MCF 10A (cell line): Measurements from ENCODE around the gene SLC7A6. TPM values are rescaled to one million over a fixed set of nuclear protein-coding genes. Genes with fewer than 3 reads are reported as not detected.

Experiments used
- BruUV-seq: library from RNA; stranded (reverse); fragments of 400-500 nt; replicated peaks from 2 replicates; lab custom pipeline; 2021; lab: Mats Ljungman, UMichigan
- CTCF ChIA-PET: fragments of 300-600 bp; sonication (Branson Sonifier 250); formaldehyde crosslinking; extraction: SDS; loops from one replicate; lab custom pipeline; 2021; ENCODE audit warnings: antibody characterized with exemption, inconsistent platforms; lab: Yijun Ruan, JAX
- POLR2A ChIA-PET: fragments of 300-600, 350-650 bp; sonication (Branson Sonifier 250); formaldehyde crosslinking; extraction: SDS; loops from one replicate; lab custom pipeline; 2020; ENCODE audit warnings: antibody characterized with exemption, inconsistent platforms; lab: Yijun Ruan, JAX
- DNase-seq: peaks from one replicate; pipeline ENCODE4 v3.0.0-alpha.2; 2018; ENCODE audit not compliant: unreplicated experiment
- H3K27ac Mint-ChIP-seq: one replicate; pipeline ENCODE4 v1.8.0; 2022; ENCODE audit warnings: mild to moderate bottlenecking, low read depth, mixed read lengths; ENCODE audit not compliant: unreplicated experiment
- H3K27me3 Mint-ChIP-seq: one replicate; pipeline ENCODE4 v1.8.0; 2022; ENCODE audit warnings: mixed read lengths; ENCODE audit not compliant: insufficient read depth, unreplicated experiment
- H3K36me3 Mint-ChIP-seq: one replicate; pipeline ENCODE4 v1.8.0; 2022; ENCODE audit warnings: mild to moderate bottlenecking, moderate library complexity, mixed read lengths; ENCODE audit not compliant: insufficient read depth, unreplicated experiment
- H3K4me1 Mint-ChIP-seq: one replicate; pipeline ENCODE4 v1.8.0; 2022; ENCODE audit warnings: mixed read lengths; ENCODE audit not compliant: insufficient read depth, unreplicated experiment
- H3K4me3 Mint-ChIP-seq: one replicate; pipeline ENCODE4 v1.8.0; 2022; ENCODE audit warnings: mild to moderate bottlenecking, moderate library complexity, mixed read lengths; ENCODE audit not compliant: unreplicated experiment
- H3K9me3 Mint-ChIP-seq: one replicate; pipeline ENCODE4 v1.8.0; 2022; ENCODE audit warnings: mixed read lengths; ENCODE audit not compliant: unreplicated experiment
- intact Hi-C: fragments of 100-400 bp; cut with micrococcal nuclease; formaldehyde crosslinking; loops from 2 replicates; pipeline ENCODE4 v1.14.1; 2022
- total RNA-seq: library from RNA; stranded (reverse); gene quantifications from 2 replicates; pipeline ENCODE4 v1.2.3, GENCODE V29; 2022
- TF ChIP-seq, protein P1 (sequence below): fragments of 200-600 bp; IDR thresholded peaks from one replicate; pipeline ENCODE4 v1.8.0; 2022; ENCODE audit warnings: antibody characterized with exemption, mild to moderate bottlenecking; ENCODE audit not compliant: unreplicated experiment

The SLC7A6 gene
- total RNA-seq, 1 experiment from 2014 or later = 61.0 TPM

DNA sequence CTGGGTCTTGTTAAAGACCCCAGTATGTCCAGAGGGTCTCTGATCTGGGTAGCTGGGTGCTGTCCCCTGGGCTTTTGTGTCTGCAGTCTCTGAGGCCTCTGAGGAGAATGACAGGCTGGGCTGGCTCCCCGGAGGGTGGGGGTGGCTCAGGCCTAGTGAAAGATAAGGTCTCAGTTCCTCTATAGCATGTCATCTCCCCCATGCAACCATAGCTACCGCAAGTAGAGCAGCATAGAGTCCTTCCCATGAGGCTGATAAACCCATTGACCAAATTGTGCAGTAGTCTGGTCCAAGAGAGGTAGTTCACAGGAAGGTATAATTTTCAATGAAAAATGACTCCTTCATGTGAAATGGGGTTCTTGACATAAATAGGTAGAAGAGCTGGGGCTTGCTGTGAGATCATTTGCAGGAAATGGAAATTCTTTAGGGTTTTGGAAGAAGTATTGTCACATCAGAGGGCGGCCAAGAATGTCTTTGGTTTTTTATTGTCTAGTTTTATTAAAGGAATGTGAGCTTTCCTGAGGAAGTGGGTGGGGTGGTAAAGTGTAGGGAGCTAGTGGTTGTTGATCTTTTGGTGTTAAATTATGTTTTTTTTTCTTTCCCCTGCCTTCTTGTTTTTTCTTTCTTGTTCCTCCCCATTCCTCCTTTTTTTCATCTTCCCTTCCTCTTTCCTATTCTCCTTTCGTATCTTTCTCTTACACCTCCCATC, 25.4 kb downstream of the SLC7A6 start:
- Mint-ChIP-seq H3K4me1 (peaks cover 23% of the 10 kb centered on the region), H3K9me3 (no peaks in the 10 kb centered on the region), H3K4me3 (no peak overlapping the region), H3K36me3 (peaks cover 81% of the 10 kb centered on the region), H3K27me3 (no peaks in the 10 kb centered on the region), H3K27ac (no peak overlapping the region)
- intact Hi-C loops = no loop called here
- ChIA-PET CTCF (interaction anchor here (0.5 to 3.1 kb wide), 7 partner anchors 9 to 239 kb away, joined by 3 to 23 read pairs (median 4); partner anchors contain the start of genes PRMT7 and SLC7A6OS), POLR2A (interaction anchor here (1.2 to 4.1 kb wide), 3 partner anchors 10 to 21 kb away, joined by 5 to 29 read pairs (median 5); partner anchors contain the start of genes PRMT7 and SLC7A6OS)
- DNase-seq = no peak
- no TSS peak for BruUV-seq
- TF ChIP-seq, protein P1, sequence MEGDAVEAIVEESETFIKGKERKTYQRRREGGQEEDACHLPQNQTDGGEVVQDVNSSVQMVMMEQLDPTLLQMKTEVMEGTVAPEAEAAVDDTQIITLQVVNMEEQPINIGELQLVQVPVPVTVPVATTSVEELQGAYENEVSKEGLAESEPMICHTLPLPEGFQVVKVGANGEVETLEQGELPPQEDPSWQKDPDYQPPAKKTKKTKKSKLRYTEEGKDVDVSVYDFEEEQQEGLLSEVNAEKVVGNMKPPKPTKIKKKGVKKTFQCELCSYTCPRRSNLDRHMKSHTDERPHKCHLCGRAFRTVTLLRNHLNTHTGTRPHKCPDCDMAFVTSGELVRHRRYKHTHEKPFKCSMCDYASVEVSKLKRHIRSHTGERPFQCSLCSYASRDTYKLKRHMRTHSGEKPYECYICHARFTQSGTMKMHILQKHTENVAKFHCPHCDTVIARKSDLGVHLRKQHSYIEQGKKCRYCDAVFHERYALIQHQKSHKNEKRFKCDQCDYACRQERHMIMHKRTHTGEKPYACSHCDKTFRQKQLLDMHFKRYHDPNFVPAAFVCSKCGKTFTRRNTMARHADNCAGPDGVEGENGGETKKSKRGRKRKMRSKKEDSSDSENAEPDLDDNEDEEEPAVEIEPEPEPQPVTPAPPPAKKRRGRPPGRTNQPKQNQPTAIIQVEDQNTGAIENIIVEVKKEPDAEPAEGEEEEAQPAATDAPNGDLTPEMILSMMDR = no peak

DNA sequence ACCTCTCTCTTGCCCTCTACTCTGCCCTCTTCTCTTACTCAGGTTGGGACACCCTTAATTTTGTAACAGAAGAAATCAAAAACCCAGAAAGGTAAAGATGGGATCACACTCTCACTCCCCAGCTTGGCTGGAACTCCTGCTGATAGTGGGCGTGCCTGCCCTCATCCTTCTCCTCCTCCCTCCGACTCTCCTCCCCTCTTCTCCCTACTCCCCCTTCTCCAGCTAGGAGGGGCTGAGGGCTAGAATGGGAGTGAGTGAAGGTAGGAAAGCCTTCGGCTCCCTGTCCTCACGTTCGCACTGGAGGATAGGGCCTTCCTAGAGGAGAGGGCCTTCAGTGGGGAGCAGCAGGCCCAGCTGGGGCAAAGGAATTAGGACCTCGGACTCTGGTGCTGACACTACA, 26.1 kb downstream of the SLC7A6 start:
- Mint-ChIP-seq H3K4me1 (peaks cover 23% of the 10 kb centered on the region), H3K36me3 (peaks cover 83% of the 10 kb centered on the region), H3K27ac (no peak overlapping the region), H3K4me3 (no peak overlapping the region), H3K27me3 (no peaks in the 10 kb centered on the region), H3K9me3 (no peaks in the 10 kb centered on the region)
- TF ChIP-seq, protein P1 = no peak
- ChIA-PET CTCF (interaction anchor here (0.5 to 3.1 kb wide), 6 partner anchors 9 to 39 kb away, joined by 3 to 23 read pairs (median 4); partner anchors contain the start of genes PRMT7 and SLC7A6OS), POLR2A (interaction anchor here (0.8 to 4.1 kb wide), 5 partner anchors 9 to 53 kb away, joined by 3 to 29 read pairs (median 4); no protein-coding TSS in a partner anchor)
- DNase-seq = no peak
- intact Hi-C loops = no loop called here
- no TSS peak for BruUV-seq

DNA sequence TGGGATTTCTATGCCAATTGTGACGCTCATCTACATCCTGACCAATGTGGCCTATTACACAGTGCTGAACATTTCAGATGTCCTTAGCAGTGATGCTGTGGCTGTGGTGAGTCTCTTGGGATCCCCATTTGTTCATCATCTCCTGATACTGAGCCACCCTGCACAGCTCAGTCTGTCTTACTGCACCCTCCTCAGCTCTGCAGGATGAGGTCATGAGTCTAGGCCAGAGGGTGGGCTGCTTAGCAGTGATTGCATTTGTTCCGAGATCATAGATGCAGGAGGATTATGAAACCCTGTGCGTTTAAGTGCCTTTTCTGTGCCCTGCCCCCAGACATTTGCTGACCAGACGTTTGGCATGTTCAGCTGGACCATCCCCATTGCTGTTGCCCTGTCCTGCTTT, 26.9 kb downstream of the SLC7A6 start:
- TF ChIP-seq, protein P1 = no peak
- POLR2A ChIA-PET = interaction anchor here (0.6 to 4.1 kb wide), 8 partner anchors 8 to 54 kb away, joined by 3 to 29 read pairs (median 4); no protein-coding TSS in a partner anchor
- intact Hi-C loops = no loop called here
- peaks cover 87% of the 10 kb centered on the region for H3K36me3 Mint-ChIP-seq
- CTCF ChIA-PET = interaction anchor here (1.1 to 1.9 kb wide), 4 partner anchors 8 to 38 kb away, joined by 3 to 12 read pairs (median 4); no protein-coding TSS in a partner anchor
- H3K27ac Mint-ChIP-seq = no peak overlapping the region
- H3K27me3 Mint-ChIP-seq = no peaks in the 10 kb centered on the region
- no peak overlapping the region for H3K4me3 Mint-ChIP-seq
- DNase-seq = no peak
- BruUV-seq = no TSS peak
- peaks cover 20% of the 10 kb centered on the region for H3K4me1 Mint-ChIP-seq
- no peaks in the 10 kb centered on the region for H3K9me3 Mint-ChIP-seq

DNA sequence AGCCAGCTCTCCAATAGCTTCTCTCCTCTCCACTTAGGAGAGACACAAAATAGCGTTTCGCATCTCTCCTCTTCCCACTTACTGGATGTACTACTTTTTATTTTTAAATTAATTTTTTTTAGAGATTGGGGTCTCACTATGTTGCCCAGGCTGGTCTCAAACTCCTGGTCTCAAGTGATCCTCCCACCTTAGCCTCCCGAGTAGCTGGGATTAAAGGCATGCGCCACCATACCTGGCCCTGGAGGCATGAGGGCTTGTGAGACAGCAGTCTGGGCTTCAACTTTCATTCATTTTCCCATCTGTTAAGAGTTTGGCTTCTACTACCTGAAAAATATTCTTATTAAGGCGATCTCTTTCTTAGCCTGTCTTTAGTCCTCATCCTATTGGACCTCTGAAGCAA, 28.1 kb downstream of the SLC7A6 start:
- no peak overlapping the region for H3K27ac Mint-ChIP-seq
- no TSS peak for BruUV-seq
- CTCF ChIA-PET = interaction anchor here (1.0 to 1.8 kb wide), 4 partner anchors 11 to 31 kb away, joined by 3 to 12 read pairs (median 4); partner anchors contain the start of gene SLC7A6
- TF ChIP-seq, protein P1 = no peak
- peaks cover 12% of the 10 kb centered on the region for H3K4me1 Mint-ChIP-seq
- no peak overlapping the region for H3K4me3 Mint-ChIP-seq
- H3K36me3 Mint-ChIP-seq = peaks cover 85% of the 10 kb centered on the region
- POLR2A ChIA-PET = interaction anchor here (1.2 to 1.4 kb wide), 2 partner anchors 10 to 22 kb away, joined by 3 to 5 read pairs; no protein-coding TSS in a partner anchor
- H3K27me3 Mint-ChIP-seq = no peaks in the 10 kb centered on the region
- no peaks in the 10 kb centered on the region for H3K9me3 Mint-ChIP-seq
- no peak for DNase-seq
- intact Hi-C loops = no loop called here
